Aorta (tissue), 5 donors: ENCODE data around the gene HSDL1. TPM values are rescaled to one million over a fixed set of nuclear protein-coding genes. Genes with fewer than 3 reads are reported as not detected.
"Not testable (repeated sequence)": the region's sequence is repeated elsewhere in the genome, so short reads cannot be mapped to it uniquely, and the experiment has no call there.

Source experiments
- ATAC-seq: fragments of 200-7000 bp; cut with Tn5 transposase; one replicate; pipeline ENCODE4 v1.9.1; 2022; ENCODE audit warnings: moderate library complexity; ENCODE audit not compliant: low FRiP score
- DNase-seq, 2 donors: peaks; one replicate each; pipeline ENCODE4 v3.0.0-alpha.2; 2020
- H3K27ac ChIP-seq, 2 donors: one replicate each; pipeline ENCODE4 v1.5.1; 2013; ENCODE audit warnings: low read length in 2 of 2, mild to moderate bottlenecking in 2 of 2, moderate library complexity in 2 of 2, control low read depth in 1 of 2, inconsistent platforms in 1 of 2, low read depth in 1 of 2
- H3K27me3 ChIP-seq, 2 donors: one replicate each; pipeline ENCODE4 v1.6.1; 2013; ENCODE audit warnings: control low read depth in 1 of 2, low read length in 1 of 2, mild to moderate bottlenecking in 1 of 2, moderate library complexity in 1 of 2; ENCODE audit not compliant: insufficient read depth in 2 of 2, control insufficient read depth in 1 of 2
- H3K36me3 ChIP-seq, 2 donors: one replicate each; pipeline ENCODE4 v1.6.1; 2013; ENCODE audit warnings: control low read depth in 1 of 2, low read length in 1 of 2, mild to moderate bottlenecking in 1 of 2; ENCODE audit not compliant: insufficient read depth in 2 of 2, control insufficient read depth in 1 of 2
- H3K4me1 ChIP-seq, 2 donors: one replicate each; pipeline ENCODE4 v1.6.1; 2013; ENCODE audit warnings: low read length in 2 of 2, control low read depth in 1 of 2, mild to moderate bottlenecking in 1 of 2, moderate library complexity in 1 of 2; ENCODE audit not compliant: insufficient read depth in 2 of 2, control insufficient read depth in 1 of 2
- H3K4me3 ChIP-seq, 2 donors: one replicate each; pipeline ENCODE4 v1.5.1; 2013; ENCODE audit warnings: low read length in 2 of 2, control low read depth in 1 of 2, mild to moderate bottlenecking in 1 of 2
- H3K9me3 ChIP-seq: one replicate; pipeline ENCODE4 v1.6.1; 2013; ENCODE audit warnings: mild to moderate bottlenecking, low read length; ENCODE audit not compliant: control insufficient read depth
- WGBS, 2 donors: extraction: QIAGEN DNeasy Blood & Tissue Kit; methylation state at CpG; one replicate each; pipeline ENCODE4 v1.1.7; 2013; 5-methylcytosine and 5-hydroxymethylcytosine counted together
- intact Hi-C, 2 donors: fragments of 100-400 bp; cut with DNase I; formaldehyde crosslinking; loops; one replicate each; pipeline versions ENCODE4 v1.14.2 to v1.15.0; 2022
- polyA plus RNA-seq, 2 donors: library from polyadenylated mRNA; stranded (reverse); fragments of 200-250 nt; gene quantifications; one replicate each; pipeline ENCODE4 v1.2.3, GENCODE V29; 2013
- total RNA-seq, 2 donors: library from RNA; stranded (reverse); fragmentation: NEBNext Ultra II Directional; extraction: Animal tissue kit (Norgen Biotek cat#: 25700); gene quantifications; one replicate each; pipeline ENCODE4 v1.2.1, GENCODE V29; 2021
- donor health status: healthy with polysubstance abuse.
- donor health status: Bipolar disorder and iron deficiency.
- donor health status: DM: no; HTN: no; CAD: no.
- donor health status: DM: no; HTN: no; CAD: no.
- donor health status: DM: yes; HTN: yes; CAD: no.

HSDL1 gene
- total and polyA plus RNA-seq, 4 donors = 11.4 to 20.5 (median 16.8) TPM

DNA sequence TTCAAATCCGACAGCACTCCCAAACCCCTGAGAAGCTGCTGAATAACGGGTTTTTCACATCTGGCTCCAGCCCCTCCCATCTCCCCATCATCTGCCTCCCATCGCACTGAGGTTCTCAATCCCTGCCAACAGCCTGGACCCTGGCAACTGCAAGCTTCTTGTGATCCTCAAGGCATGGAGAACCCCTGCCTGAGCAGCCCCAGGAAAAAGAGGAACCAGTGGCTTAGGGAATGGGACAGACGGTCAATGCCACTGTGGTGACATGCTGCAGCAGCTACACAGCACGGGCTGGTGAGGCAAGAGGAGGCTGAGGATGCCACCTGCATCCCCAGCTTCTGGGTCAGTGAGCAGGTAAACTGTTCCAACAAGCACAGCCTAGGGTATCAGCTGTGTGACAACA lies 25.0 kb downstream of the HSDL1 start:
- Histone ChIP-seq H3K27me3 (no peaks in the 10 kb centered on the region), H3K9me3 (no peaks in the 10 kb centered on the region), H3K27ac (no peak overlapping the region), H3K4me1 (no peaks in the 10 kb centered on the region), H3K36me3 (no peaks in the 10 kb centered on the region), H3K4me3 (no peak overlapping the region)
- intact Hi-C loops = no loop called here
- WGBS, 2 donors = 70 to 76% methylated on average over 5 of the region's 5 CpGs
- no peak for DNase-seq
- ATAC-seq = no peak

DNA sequence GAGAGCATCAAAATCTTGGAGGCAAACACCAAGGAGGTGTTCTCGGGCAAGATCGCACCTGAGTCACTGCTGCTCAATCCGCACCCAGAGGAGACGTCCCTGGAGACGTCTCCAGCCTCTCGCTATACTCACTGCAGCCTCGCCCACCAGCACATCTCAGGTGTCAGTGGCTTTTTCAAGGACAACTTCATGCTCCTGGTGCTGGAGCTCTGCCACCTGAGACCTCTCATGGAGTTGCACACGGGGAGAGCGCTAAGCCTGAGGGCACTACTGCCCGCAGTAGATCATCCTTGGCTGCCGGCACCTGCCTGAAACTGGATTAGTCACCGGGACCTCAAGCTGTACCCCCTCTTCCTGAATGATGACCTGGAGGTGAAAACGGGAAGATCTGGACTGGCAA lies 25.6 kb downstream of the HSDL1 start:
- H3K27me3 ChIP-seq = no peaks in the 10 kb centered on the region
- H3K9me3 ChIP-seq = no peaks in the 10 kb centered on the region
- H3K4me3 ChIP-seq = no peak overlapping the region
- DNase-seq = no peak
- H3K27ac ChIP-seq = no peak overlapping the region
- H3K36me3 ChIP-seq = no peaks in the 10 kb centered on the region
- no peak for ATAC-seq
- intact Hi-C loops = no loop called here
- H3K4me1 ChIP-seq = no peaks in the 10 kb centered on the region
- WGBS, 2 donors = 87 to 89% methylated on average over 13 of the region's 13 CpGs

- not testable (repeated sequence) for ATAC-seq, H3K27me3 ChIP-seq
These were observed 26.7 kb downstream of the HSDL1 start for GRCh38 chr16:84118315-84118714.

GRCh38 chr16:84117494-84117843 lies 27.5 kb downstream of the HSDL1 start:
- no peaks in the 10 kb centered on the region for H3K9me3 ChIP-seq
- H3K36me3 ChIP-seq = no peaks in the 10 kb centered on the region
- ATAC-seq = peak; percentile 12
- no peak for DNase-seq
- H3K27ac ChIP-seq = peak overlapping the region in 1 of 2 donors; percentile 64
- intact Hi-C loops = loop anchor here in 1 of 2 donors (1.0 kb wide), 1 partner anchor 70 kb away; the partner anchor contains the start of gene TAF1C
- no peaks in the 10 kb centered on the region for H3K27me3 ChIP-seq
- H3K4me1 ChIP-seq = no peaks in the 10 kb centered on the region
- peak overlapping the region; percentile 80 to 99 for H3K4me3 ChIP-seq
- WGBS, 2 donors = 9 to 11% methylated on average over 12 of the region's 12 CpGs

More at GRCh38 chr16:84118315-84118714, 26.7 kb downstream of the HSDL1 start:
- intact Hi-C loops, H3K27ac ChIP-seq, H3K4me1 ChIP-seq, H3K36me3 ChIP-seq, H3K4me3 ChIP-seq, DNase-seq, H3K9me3 ChIP-seq: not testable (repeated sequence)
- WGBS, 2 donors = 89 to 91% methylated on average over 5 of the region's 5 CpGs

- 0% methylated on average over 70 to 94 of the region's 94 CpGs for WGBS, 2 donors
- Histone ChIP-seq H3K27me3 (no peaks in the 10 kb centered on the region), H3K36me3 (no peaks in the 10 kb centered on the region), H3K27ac (peak within 1 kb of the TSS; percentile 36 to 64), H3K4me1 (no peaks in the 10 kb centered on the region), H3K9me3 (no peaks in the 10 kb centered on the region), H3K4me3 (peak within 1 kb of the TSS; percentile 93 to 99)
- intact Hi-C loops = loop anchor here in 1 of 2 donors (1.0 kb wide), 1 partner anchor 70 kb away; the partner anchor contains the start of gene TAF1C
- DNase-seq (peak; percentile 99 to 100), ATAC-seq (peak; percentile 100)
These were observed 28.1 kb downstream of the HSDL1 start, which contains the start of gene MBTPS1 for GRCh38 chr16:84116720-84117493. TSS of gene MBTPS1 (minus strand) at chr16:84116942. CDS start at chr16:84101783, 15,159 bp downstream.

- ATAC-seq (peak; percentile 3), DNase-seq (no peak)
- intact Hi-C loops = no loop called here
- WGBS, 2 donors = 1% methylated on average over 56 to 57 of the region's 57 CpGs
- peak overlapping the region; percentile 36 to 56 for H3K27ac ChIP-seq
- H3K27me3 ChIP-seq = no peaks in the 10 kb centered on the region
- H3K4me3 ChIP-seq = peak overlapping the region; percentile 93 to 99
- H3K36me3 ChIP-seq = no peaks in the 10 kb centered on the region
- no peaks in the 10 kb centered on the region for H3K9me3 ChIP-seq
- no peaks in the 10 kb centered on the region for H3K4me1 ChIP-seq
These were observed 28.9 kb downstream of the HSDL1 start for GRCh38 chr16:84115919-84116719.

DNA sequence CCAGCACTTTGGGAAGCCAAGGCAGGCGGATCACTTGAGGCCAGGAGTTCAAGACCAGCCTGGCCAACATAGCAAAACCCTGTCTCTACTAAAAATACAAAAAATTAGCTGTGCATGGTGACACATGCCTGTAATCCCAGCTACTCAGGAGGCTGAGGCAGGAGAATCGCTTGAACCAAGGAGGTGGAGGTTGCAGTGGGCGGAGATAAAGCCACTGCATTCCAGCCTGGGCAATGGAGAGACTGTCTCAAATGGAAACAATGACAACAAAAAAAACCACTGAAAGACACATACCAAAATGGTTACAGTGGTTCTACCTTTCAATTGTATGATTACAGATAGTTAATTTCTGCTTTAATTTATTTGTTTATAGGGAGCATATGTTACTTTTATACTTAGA lies 33.0 kb downstream of the HSDL1 start:
- WGBS, 2 donors = 85 to 95% methylated on average over 3 of the region's 3 CpGs
- H3K36me3 ChIP-seq, H3K4me3 ChIP-seq, H3K27ac ChIP-seq, DNase-seq, H3K9me3 ChIP-seq, H3K4me1 ChIP-seq, intact Hi-C loops, H3K27me3 ChIP-seq, ATAC-seq: not testable (repeated sequence)

DNA sequence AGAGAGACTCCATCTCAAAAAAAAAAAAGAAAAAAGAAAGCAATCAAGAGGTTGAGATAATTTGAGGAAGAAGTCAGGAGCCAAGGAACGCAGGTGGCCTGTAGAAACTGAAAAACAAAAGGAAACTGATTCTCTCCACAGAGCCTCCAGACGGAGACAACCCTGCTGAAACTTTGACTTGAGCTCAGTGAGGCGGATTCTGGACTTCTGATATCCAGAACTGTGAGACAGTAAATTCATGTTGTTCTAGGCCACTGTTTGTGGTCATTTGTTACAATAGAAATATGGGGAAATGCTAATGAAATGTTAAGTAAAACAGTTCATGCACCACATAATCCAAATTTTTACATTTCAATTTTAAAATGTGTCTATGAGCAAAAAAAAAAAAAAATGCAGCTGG lies 33.5 kb downstream of the HSDL1 start:
- 79 to 80% methylated on average over 3 of the region's 3 CpGs for whole genome bisulfite sequencing, 2 donors
- peaks cover 0 to 5% of the 10 kb centered on the region in 2 donors for H3K36me3 ChIP-seq
- no peaks in the 10 kb centered on the region for H3K9me3 ChIP-seq
- H3K4me3 ChIP-seq = no peak overlapping the region
- peaks cover 0 to 5% of the 10 kb centered on the region in 2 donors for H3K4me1 ChIP-seq
- intact Hi-C loops = no loop called here
- DNase-seq (no peak), ATAC-seq (no peak)
- no peak overlapping the region for H3K27ac ChIP-seq
- no peaks in the 10 kb centered on the region for H3K27me3 ChIP-seq
